GM23338 (cell line): ENCODE results near the gene ATIC. TPM values are rescaled to one million over a fixed set of nuclear protein-coding genes. Genes with fewer than 3 reads are reported as not detected.

Experiments used
- EZH2 ChIP-seq: fragments of 200-600 bp; sonication (generic); IDR thresholded peaks from one replicate; pipeline ENCODE4 v1.8.0; 2017; ENCODE audit warnings: antibody characterized with exemption, mild to moderate bottlenecking, low read depth; ENCODE audit not compliant: unreplicated experiment
- EZH2phosphoT487 ChIP-seq: fragments of 200-600 bp; sonication (generic); IDR thresholded peaks from one replicate; pipeline ENCODE4 v1.8.1; 2018; ENCODE audit warnings: antibody characterized with exemption; ENCODE audit not compliant: unreplicated experiment
- STAT1 ChIP-seq: IDR thresholded peaks from one replicate; pipeline ENCODE4 v1.6.1; 2016; ENCODE audit warnings: antibody characterized with exemption; ENCODE audit not compliant: unreplicated experiment
- ZNF331 ChIP-seq: fragments of 250-450 bp; sonication (Bioruptor Pico); IDR thresholded peaks from 2 replicates; pipeline ENCODE4 v1.5.0; 2020; ENCODE audit warnings: low read depth, mild to moderate bottlenecking, moderate library complexity
- polyA plus RNA-seq: library from polyadenylated mRNA; unstranded; fragments of >200 nt; fragmentation: Nextera tagmentation; extraction: Ambion mirVana; gene quantifications from 2 replicates; pipeline ENCODE4 v1.2.1, GENCODE V29; 2016
- total RNA-seq: library from RNA; depleted of rRNA; stranded (reverse); fragments of >200 nt; shearing (Covaris generic); gene quantifications from 2 replicates; pipeline ENCODE4 v1.2.3, GENCODE V29; 2014
- TF ChIP-seq, protein P1 (sequence below): fragments of 250-450 bp; sonication (Bioruptor Pico); IDR thresholded peaks from 2 replicates; pipeline ENCODE4 v1.5.0; 2020; ENCODE audit warnings: mild to moderate bottlenecking, moderate library complexity
- TF ChIP-seq, protein P2 (sequence below): IDR thresholded peaks from one replicate; pipeline ENCODE4 v1.6.1; 2018; ENCODE audit warnings: antibody characterized with exemption; ENCODE audit not compliant: unreplicated experiment

The ATIC gene
- total and polyA plus RNA-seq, 2 experiments from 2014 or later: 118 to 185 TPM

GRCh38 chr2:215366440-215367032 lies 54.7 kb downstream of the ATIC start (continued):
- TF ChIP-seq, protein P1, sequence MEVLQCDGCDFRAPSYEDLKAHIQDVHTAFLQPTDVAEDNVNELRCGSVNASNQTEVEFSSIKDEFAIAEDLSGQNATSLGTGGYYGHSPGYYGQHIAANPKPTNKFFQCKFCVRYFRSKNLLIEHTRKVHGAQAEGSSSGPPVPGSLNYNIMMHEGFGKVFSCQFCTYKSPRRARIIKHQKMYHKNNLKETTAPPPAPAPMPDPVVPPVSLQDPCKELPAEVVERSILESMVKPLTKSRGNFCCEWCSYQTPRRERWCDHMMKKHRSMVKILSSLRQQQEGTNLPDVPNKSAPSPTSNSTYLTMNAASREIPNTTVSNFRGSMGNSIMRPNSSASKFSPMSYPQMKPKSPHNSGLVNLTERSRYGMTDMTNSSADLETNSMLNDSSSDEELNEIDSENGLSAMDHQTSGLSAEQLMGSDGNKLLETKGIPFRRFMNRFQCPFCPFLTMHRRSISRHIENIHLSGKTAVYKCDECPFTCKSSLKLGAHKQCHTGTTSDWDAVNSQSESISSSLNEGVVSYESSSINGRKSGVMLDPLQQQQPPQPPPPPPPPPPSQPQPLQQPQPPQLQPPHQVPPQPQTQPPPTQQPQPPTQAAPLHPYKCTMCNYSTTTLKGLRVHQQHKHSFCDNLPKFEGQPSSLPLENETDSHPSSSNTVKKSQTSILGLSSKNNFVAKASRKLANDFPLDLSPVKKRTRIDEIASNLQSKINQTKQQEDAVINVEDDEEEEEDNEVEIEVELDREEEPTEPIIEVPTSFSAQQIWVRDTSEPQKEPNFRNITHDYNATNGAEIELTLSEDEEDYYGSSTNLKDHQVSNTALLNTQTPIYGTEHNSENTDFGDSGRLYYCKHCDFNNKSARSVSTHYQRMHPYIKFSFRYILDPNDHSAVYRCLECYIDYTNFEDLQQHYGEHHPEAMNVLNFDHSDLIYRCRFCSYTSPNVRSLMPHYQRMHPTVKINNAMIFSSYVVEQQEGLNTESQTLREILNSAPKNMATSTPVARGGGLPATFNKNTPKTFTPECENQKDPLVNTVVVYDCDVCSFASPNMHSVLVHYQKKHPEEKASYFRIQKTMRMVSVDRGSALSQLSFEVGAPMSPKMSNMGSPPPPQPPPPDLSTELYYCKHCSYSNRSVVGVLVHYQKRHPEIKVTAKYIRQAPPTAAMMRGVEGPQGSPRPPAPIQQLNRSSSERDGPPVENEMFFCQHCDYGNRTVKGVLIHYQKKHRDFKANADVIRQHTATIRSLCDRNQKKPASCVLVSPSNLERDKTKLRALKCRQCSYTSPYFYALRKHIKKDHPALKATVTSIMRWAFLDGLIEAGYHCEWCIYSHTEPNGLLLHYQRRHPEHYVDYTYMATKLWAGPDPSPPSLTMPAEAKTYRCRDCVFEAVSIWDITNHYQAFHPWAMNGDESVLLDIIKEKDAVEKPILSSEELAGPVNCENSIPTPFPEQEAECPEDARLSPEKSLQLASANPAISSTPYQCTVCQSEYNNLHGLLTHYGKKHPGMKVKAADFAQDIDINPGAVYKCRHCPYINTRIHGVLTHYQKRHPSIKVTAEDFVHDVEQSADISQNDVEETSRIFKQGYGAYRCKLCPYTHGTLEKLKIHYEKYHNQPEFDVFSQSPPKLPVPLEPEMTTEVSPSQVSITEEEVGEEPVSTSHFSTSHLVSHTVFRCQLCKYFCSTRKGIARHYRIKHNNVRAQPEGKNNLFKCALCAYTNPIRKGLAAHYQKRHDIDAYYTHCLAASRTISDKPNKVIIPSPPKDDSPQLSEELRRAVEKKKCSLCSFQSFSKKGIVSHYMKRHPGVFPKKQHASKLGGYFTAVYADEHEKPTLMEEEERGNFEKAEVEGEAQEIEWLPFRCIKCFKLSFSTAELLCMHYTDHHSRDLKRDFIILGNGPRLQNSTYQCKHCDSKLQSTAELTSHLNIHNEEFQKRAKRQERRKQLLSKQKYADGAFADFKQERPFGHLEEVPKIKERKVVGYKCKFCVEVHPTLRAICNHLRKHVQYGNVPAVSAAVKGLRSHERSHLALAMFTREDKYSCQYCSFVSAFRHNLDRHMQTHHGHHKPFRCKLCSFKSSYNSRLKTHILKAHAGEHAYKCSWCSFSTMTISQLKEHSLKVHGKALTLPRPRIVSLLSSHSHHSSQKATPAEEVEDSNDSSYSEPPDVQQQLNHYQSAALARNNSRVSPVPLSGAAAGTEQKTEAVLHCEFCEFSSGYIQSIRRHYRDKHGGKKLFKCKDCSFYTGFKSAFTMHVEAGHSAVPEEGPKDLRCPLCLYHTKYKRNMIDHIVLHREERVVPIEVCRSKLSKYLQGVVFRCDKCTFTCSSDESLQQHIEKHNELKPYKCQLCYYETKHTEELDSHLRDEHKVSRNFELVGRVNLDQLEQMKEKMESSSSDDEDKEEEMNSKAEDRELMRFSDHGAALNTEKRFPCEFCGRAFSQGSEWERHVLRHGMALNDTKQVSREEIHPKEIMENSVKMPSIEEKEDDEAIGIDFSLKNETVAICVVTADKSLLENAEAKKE (CRISPR knock-in tag): no peak
- TF ChIP-seq ZNF331 (no peak), STAT1 (no peak), EZH2 (no peak), EZH2phosphoT487 (no peak)
- TF ChIP-seq, protein P2, sequence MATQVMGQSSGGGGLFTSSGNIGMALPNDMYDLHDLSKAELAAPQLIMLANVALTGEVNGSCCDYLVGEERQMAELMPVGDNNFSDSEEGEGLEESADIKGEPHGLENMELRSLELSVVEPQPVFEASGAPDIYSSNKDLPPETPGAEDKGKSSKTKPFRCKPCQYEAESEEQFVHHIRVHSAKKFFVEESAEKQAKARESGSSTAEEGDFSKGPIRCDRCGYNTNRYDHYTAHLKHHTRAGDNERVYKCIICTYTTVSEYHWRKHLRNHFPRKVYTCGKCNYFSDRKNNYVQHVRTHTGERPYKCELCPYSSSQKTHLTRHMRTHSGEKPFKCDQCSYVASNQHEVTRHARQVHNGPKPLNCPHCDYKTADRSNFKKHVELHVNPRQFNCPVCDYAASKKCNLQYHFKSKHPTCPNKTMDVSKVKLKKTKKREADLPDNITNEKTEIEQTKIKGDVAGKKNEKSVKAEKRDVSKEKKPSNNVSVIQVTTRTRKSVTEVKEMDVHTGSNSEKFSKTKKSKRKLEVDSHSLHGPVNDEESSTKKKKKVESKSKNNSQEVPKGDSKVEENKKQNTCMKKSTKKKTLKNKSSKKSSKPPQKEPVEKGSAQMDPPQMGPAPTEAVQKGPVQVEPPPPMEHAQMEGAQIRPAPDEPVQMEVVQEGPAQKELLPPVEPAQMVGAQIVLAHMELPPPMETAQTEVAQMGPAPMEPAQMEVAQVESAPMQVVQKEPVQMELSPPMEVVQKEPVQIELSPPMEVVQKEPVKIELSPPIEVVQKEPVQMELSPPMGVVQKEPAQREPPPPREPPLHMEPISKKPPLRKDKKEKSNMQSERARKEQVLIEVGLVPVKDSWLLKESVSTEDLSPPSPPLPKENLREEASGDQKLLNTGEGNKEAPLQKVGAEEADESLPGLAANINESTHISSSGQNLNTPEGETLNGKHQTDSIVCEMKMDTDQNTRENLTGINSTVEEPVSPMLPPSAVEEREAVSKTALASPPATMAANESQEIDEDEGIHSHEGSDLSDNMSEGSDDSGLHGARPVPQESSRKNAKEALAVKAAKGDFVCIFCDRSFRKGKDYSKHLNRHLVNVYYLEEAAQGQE: no peak
